Eye (tissue), 1 donor: ENCODE results near the gene ARMH4.

Experiments used
- DNase-seq: peaks from one replicate; pipeline ENCODE4 v3.0.0-alpha.2; 2015

ARMH4 gene

GRCh38 chr14:58096731-58097130 lies 55.3 kb downstream of the ARMH4 start:
- DNase-seq = no peak

- no peak for DNase-seq
Observed at GRCh38 chr14:58091883-58092630, 60.0 kb downstream of the ARMH4 start.

GRCh38 chr14:58089612-58090011 lies 62.4 kb downstream of the ARMH4 start:
- no peak for DNase-seq

GRCh38 chr14:58088961-58089360 lies 63.1 kb downstream of the ARMH4 start:
- DNase-seq = no peak

GRCh38 chr14:58085877-58086276 lies 66.1 kb downstream of the ARMH4 start:
- DNase-seq = no peak

GRCh38 chr14:58082491-58083098 lies 69.4 kb downstream of the ARMH4 start:
- DNase-seq = no peak

- no peak for DNase-seq
Observed at GRCh38 chr14:58082011-58082410, 70.0 kb downstream of the ARMH4 start.

- no peak for DNase-seq
Observed at GRCh38 chr14:58078471-58078870, 73.5 kb downstream of the ARMH4 start.

GRCh38 chr14:58078068-58078467 lies 73.9 kb downstream of the ARMH4 start:
- DNase-seq = peak; percentile 4

- DNase-seq = no peak
Observed at GRCh38 chr14:58077621-58078020, 74.4 kb downstream of the ARMH4 start.

- no peak for DNase-seq
Observed at GRCh38 chr14:58073516-58073915, 78.5 kb downstream of the ARMH4 start.

- DNase-seq = peak; percentile 90
Observed at GRCh38 chr14:58072288-58073071, 79.5 kb downstream of the ARMH4 start.

- no peak for DNase-seq
Observed at GRCh38 chr14:58071341-58071740, 80.7 kb downstream of the ARMH4 start.

- DNase-seq = no peak
Observed at GRCh38 chr14:58068306-58068705, 83.7 kb downstream of the ARMH4 start.

GRCh38 chr14:58066115-58066514 lies 85.9 kb downstream of the ARMH4 start:
- no peak for DNase-seq

GRCh38 chr14:58061581-58061980 lies 90.4 kb downstream of the ARMH4 start:
- DNase-seq = no peak

- DNase-seq = no peak
Observed at GRCh38 chr14:58060898-58061297, 91.1 kb downstream of the ARMH4 start.

GRCh38 chr14:58060077-58060476 lies 91.9 kb downstream of the ARMH4 start:
- DNase-seq = no peak

GRCh38 chr14:58059126-58059525 lies 92.9 kb downstream of the ARMH4 start:
- DNase-seq = no peak

GRCh38 chr14:58055497-58056010 lies 96.5 kb downstream of the ARMH4 start:
- no peak for DNase-seq

GRCh38 chr14:58054100-58054499 lies 97.9 kb downstream of the ARMH4 start:
- no peak for DNase-seq

- no peak for DNase-seq
Observed at GRCh38 chr14:58048219-58048618, 103.8 kb downstream of the ARMH4 start.

- no peak for DNase-seq
Observed at GRCh38 chr14:58027904-58028303, 124.1 kb downstream of the ARMH4 start.

GRCh38 chr14:58026967-58027366 lies 125.0 kb downstream of the ARMH4 start:
- DNase-seq = no peak
